Raji (cell line): Measurements from ENCODE around the gene CEP350.

Experiments used
- POLR2A ChIP-seq: IDR thresholded peaks from 2 replicates; pipeline ENCODE4 v1.6.1; 2011; ENCODE audit warnings: low read depth, low read length, control low read depth; ENCODE audit not compliant: insufficient read depth

The CEP350 gene

GRCh38 chr1:179969962-179970361 is 15.4 kb downstream of the CEP350 start:
- TF ChIP-seq POLR2A = no peak

GRCh38 chr1:179971563-179972496 is 17.2 kb downstream of the CEP350 start:
- TF ChIP-seq POLR2A = no peak

- no peak for TF ChIP-seq POLR2A
These were observed 18.8 kb downstream of the CEP350 start for GRCh38 chr1:179973198-179974110.

- no peak for TF ChIP-seq POLR2A
These were observed 22.5 kb downstream of the CEP350 start for GRCh38 chr1:179976970-179977651.

- no peak for TF ChIP-seq POLR2A
These were observed 23.8 kb downstream of the CEP350 start for GRCh38 chr1:179978199-179979079.

GRCh38 chr1:179984101-179984500 is 29.5 kb downstream of the CEP350 start:
- no peak for TF ChIP-seq POLR2A

GRCh38 chr1:179984942-179985341 is 30.3 kb downstream of the CEP350 start:
- no peak for TF ChIP-seq POLR2A

GRCh38 chr1:179990847-179991246 is 36.2 kb downstream of the CEP350 start:
- TF ChIP-seq POLR2A = no peak

- TF ChIP-seq POLR2A = no peak
These were observed 41.0 kb downstream of the CEP350 start for GRCh38 chr1:179995576-179995975.

GRCh38 chr1:179996099-179996498 is 41.5 kb downstream of the CEP350 start:
- no peak for TF ChIP-seq POLR2A

- no peak for TF ChIP-seq POLR2A
These were observed 46.0 kb downstream of the CEP350 start for GRCh38 chr1:180000575-180000974.

- TF ChIP-seq POLR2A = no peak
These were observed 47.8 kb downstream of the CEP350 start for GRCh38 chr1:180002437-180002836.

GRCh38 chr1:180003026-180003695 is 48.6 kb downstream of the CEP350 start:
- no peak for TF ChIP-seq POLR2A

- no peak for TF ChIP-seq POLR2A
These were observed 65.4 kb downstream of the CEP350 start for GRCh38 chr1:180020017-180020416.

- no peak for TF ChIP-seq POLR2A
These were observed 71.9 kb downstream of the CEP350 start for GRCh38 chr1:180026556-180026955.
